Measurements from ENCODE around the gene TUBGCP2. TPM values are rescaled to one million over a fixed set of nuclear protein-coding genes. Genes with fewer than 3 reads are reported as not detected.

Gene TUBGCP2
- total RNA-seq, 1 donor from 2014 or later = 66.7 TPM

- Mint-ChIP-seq H3K4me1 (peaks cover 9% of the 10 kb centered on the region), H3K9me3 (no peaks in the 10 kb centered on the region), H3K4me3 (no peak overlapping the region), H3K36me3 (ENCODE audit: low read depth) (no peaks in the 10 kb centered on the region), H3K27me3 (peaks cover 19% of the 10 kb centered on the region), H3K27ac (no peak overlapping the region)
- ChIA-PET CTCF (no interaction called here), POLR2A (no interaction called here)
- no peak for ATAC-seq (ENCODE audit: low read depth)
- intact Hi-C loops (cut with micrococcal nuclease) = no loop called here
- DNase-seq = no peak
- TF ChIP-seq CTCF (IDR thresholded peaks at IDR 0.05) = no peak
These were observed 24.4 kb upstream of the TUBGCP2 start for GRCh38 chr10:133332936-133333699.

GRCh38 chr10:133329491-133330202 lies 21.0 kb upstream of the TUBGCP2 start:
- CTCF ChIA-PET = interaction anchor here (0.7 to 3.0 kb wide), 23 partner anchors 8 to 244 kb away, joined by 3 to 24 read pairs (median 4); partner anchors contain the start of genes ECHS1, FUOM and PAOX
- peaks cover 39% of the 10 kb centered on the region for H3K27me3 Mint-ChIP-seq

DNA sequence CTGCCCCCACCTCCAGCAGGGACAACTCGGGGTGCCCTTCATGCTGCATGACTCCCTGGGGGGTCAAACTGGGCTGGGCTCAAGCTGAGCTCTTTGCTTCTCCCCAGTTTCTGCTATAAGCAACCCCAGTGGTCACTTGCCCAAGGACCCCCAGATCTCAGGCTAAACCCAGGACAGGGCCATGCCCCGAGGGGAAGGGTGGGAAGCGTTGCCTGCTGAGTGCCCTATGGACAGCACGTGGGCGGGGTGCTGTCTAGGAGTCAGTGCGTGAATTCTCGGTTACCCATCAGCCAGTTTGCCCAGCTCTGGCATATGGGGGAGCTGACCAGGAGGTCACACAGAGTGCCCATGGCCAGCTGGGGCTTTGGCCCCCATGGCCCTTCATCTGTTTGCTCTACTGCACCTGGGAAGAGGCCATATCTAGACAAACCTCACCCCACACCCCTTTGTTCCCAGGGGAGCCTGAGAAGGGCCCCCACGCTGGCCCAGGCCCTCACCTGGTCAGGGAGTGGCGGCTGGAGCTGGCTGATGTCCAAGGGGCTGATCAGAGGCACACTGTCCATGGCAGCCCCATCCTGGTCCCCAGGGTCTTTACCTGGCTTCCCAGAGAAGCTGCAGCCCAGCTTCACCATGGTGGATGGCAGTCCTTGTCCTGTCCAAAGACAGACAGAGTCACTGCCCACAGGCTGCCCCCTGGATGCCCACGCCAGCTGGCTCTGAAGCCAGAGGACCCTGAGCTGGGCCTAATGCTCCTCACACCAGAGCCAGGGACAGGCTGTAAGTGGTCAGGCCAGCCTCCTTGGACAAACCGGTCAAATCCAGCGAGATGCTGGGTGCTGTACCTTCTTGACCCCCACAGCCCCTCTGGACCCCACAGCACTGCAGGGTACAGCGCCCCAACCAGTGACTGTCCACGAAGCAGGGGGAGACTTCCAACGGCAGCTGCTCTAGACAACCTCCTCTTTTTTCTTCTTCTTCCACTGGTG lies 20.0 kb upstream of the TUBGCP2 start:
- TF ChIP-seq CTCF (IDR thresholded peaks at IDR 0.05) = no peak
- no peak overlapping the region for H3K27ac Mint-ChIP-seq
- peaks cover 39% of the 10 kb centered on the region for H3K27me3 Mint-ChIP-seq
- H3K4me3 Mint-ChIP-seq = no peak overlapping the region
- ChIA-PET POLR2A (interaction anchor here (1.1 kb wide), 1 partner anchor 25 kb away, joined by 4 read pairs; no protein-coding TSS in a partner anchor), CTCF (interaction anchor here (0.7 to 3.0 kb wide), 21 partner anchors 7 to 245 kb away, joined by 3 to 24 read pairs (median 4); partner anchors contain the start of genes ECHS1, FUOM and PAOX)
- intact Hi-C loops (cut with micrococcal nuclease) = loop anchor here (1.0 to 10.0 kb wide), 7 partner anchors 14 to 674 kb away; partner anchors contain the start of genes MTG1 and PAOX
- no peak for DNase-seq
- peaks cover 18% of the 10 kb centered on the region for H3K4me1 Mint-ChIP-seq
- no peak for ATAC-seq (ENCODE audit: low read depth)
- H3K36me3 Mint-ChIP-seq (ENCODE audit: low read depth) = no peaks in the 10 kb centered on the region
- no peaks in the 10 kb centered on the region for H3K9me3 Mint-ChIP-seq

More at GRCh38 chr10:133329491-133330202, 21.0 kb upstream of the TUBGCP2 start:
- Mint-ChIP-seq H3K36me3 (ENCODE audit: low read depth) (no peaks in the 10 kb centered on the region), H3K27ac (no peak overlapping the region), H3K4me1 (peaks cover 18% of the 10 kb centered on the region), H3K9me3 (no peaks in the 10 kb centered on the region), H3K4me3 (peak overlapping the region; percentile 41)
- peak; percentile 69 for TF ChIP-seq CTCF (IDR thresholded peaks at IDR 0.05)
- POLR2A ChIA-PET = interaction anchor here (0.9 kb wide), 1 partner anchor 60 kb away, joined by 3 read pairs; no protein-coding TSS in a partner anchor
- intact Hi-C loops (cut with micrococcal nuclease) = loop anchor here (1.0 to 10.0 kb wide), 6 partner anchors 48 to 675 kb away; partner anchors contain the start of genes MTG1 and PAOX
- ATAC-seq (ENCODE audit: low read depth) = peak; percentile 90
- DNase-seq = peak; percentile 84

GRCh38 chr10:133327651-133328357 lies 19.1 kb upstream of the TUBGCP2 start:
- DNase-seq (no peak), ATAC-seq (ENCODE audit: low read depth) (no peak)
- intact Hi-C loops (cut with micrococcal nuclease) = loop anchor here (1.0 to 10.0 kb wide), 3 partner anchors 14 to 673 kb away; partner anchors contain the start of gene PAOX
- ChIA-PET CTCF (interaction anchor here (0.7 to 3.0 kb wide), 9 partner anchors 13 to 192 kb away, joined by 3 to 24 read pairs (median 4); no protein-coding TSS in a partner anchor), POLR2A (interaction anchor here (1.1 kb wide), 1 partner anchor 26 kb away, joined by 4 read pairs; no protein-coding TSS in a partner anchor)
- Mint-ChIP-seq H3K9me3 (no peaks in the 10 kb centered on the region), H3K27me3 (peaks cover 42% of the 10 kb centered on the region), H3K36me3 (ENCODE audit: low read depth) (no peaks in the 10 kb centered on the region), H3K4me1 (peaks cover 18% of the 10 kb centered on the region), H3K4me3 (no peak overlapping the region), H3K27ac (no peak overlapping the region)
- TF ChIP-seq CTCF (IDR thresholded peaks at IDR 0.05) = no peak
